GM12878 (cell line): ENCODE measurements around the gene GGA2. TPM values are rescaled to one million over a fixed set of nuclear protein-coding genes. Genes with fewer than 3 reads are reported as not detected.

Experiments used
- ATAC-seq: fragments of 200-7000 bp; cut with Tn5 transposase; 3 replicates; pipeline ENCODE4 v1.9.1; 2020; ENCODE audit warnings: mild to moderate bottlenecking, moderate library complexity
- BruUV-seq: library from RNA; stranded (reverse); fragments of 400-500 nt; replicated peaks from 2 replicates; lab custom pipeline; 2021; lab: Mats Ljungman, UMichigan
- CTCF ChIA-PET: fragments of 300-600 bp; sonication (Branson Sonifier 250); formaldehyde crosslinking; extraction: SDS; loops from one replicate; lab custom pipeline; 2021; ENCODE audit warnings: inconsistent platforms; lab: Yijun Ruan, JAX
- POLR2A ChIA-PET: fragments of 350-600 bp; formaldehyde crosslinking; extraction: SDS; loops from one replicate; lab custom pipeline; 2021; ENCODE audit warnings: inconsistent platforms; lab: Charles Lee
- RAD21 ChIA-PET: fragments of 300-600 bp; sonication (Branson Sonifier 250); formaldehyde crosslinking; loops from one replicate; lab custom pipeline; 2023; ENCODE audit warnings: antibody characterized with exemption; ENCODE audit not compliant: unreplicated experiment; lab: Charles Lee
- SMC1A ChIA-PET: fragments of 300-600 bp; sonication (Branson Sonifier 250); formaldehyde crosslinking; loops from one replicate; lab custom pipeline; 2023; ENCODE audit not compliant: unreplicated experiment, uncharacterized antibody; lab: Charles Lee
- DNase-seq: peaks from one replicate; pipeline ENCODE4 v3.0.0-alpha.2; 2011; ENCODE audit warnings: low read depth, low spot score
- FAIRE-seq: peaks from 3 replicates; lab custom pipeline; 2011; peaks lifted over from hg19 to GRCh38; lab: Jason Lieb, UNC
- H2AFZ ChIP-seq: 2 replicates; pipeline ENCODE4 v1.6.0; 2011; ENCODE audit warnings: low read depth, low read length, control low read depth; ENCODE audit not compliant: control insufficient read depth
- H3K27ac ChIP-seq: 2 replicates; pipeline ENCODE4 v1.5.1; 2011; ENCODE audit warnings: control low read depth; ENCODE audit not compliant: control insufficient read depth, insufficient read depth
- H3K27me3 ChIP-seq, 2 experiments: replicated peaks in 1 of 2; 2 replicates each; pipeline versions ENCODE4 v1.6.0 to v1.6.1; 2011; ENCODE audit warnings: low read length in 1 of 2; ENCODE audit not compliant: control insufficient read depth in 2 of 2, insufficient read depth in 2 of 2
- H3K36me3 ChIP-seq, 2 experiments: 2 replicates each; pipeline ENCODE4 v1.5.1; 2011; ENCODE audit warnings: low read length in 1 of 2; ENCODE audit not compliant: control insufficient read depth in 2 of 2, insufficient read depth in 2 of 2
- H3K4me1 ChIP-seq: 2 replicates; pipeline ENCODE4 v1.6.1; 2011; ENCODE audit warnings: mild to moderate bottlenecking, low read length, moderate library complexity, mixed read lengths; ENCODE audit not compliant: control insufficient read depth, insufficient read depth
- H3K4me2 ChIP-seq: 2 replicates; pipeline ENCODE4 v1.6.0; 2011; ENCODE audit warnings: control low read depth; ENCODE audit not compliant: control insufficient read depth, insufficient read depth
- H3K4me3 ChIP-seq: fragments of 200-600 bp; sonication (generic); 2 replicates; pipeline ENCODE4 v1.5.1; 2016
- H3K79me2 ChIP-seq: 2 replicates; pipeline ENCODE4 v1.6.0; 2011; ENCODE audit warnings: low read length; ENCODE audit not compliant: control insufficient read depth, insufficient read depth
- H3K9ac ChIP-seq: 2 replicates; pipeline ENCODE4 v1.8.0; 2011; ENCODE audit warnings: low read length, control low read depth, mixed read lengths; ENCODE audit not compliant: control insufficient read depth, insufficient read depth
- H3K9me3 ChIP-seq: replicated peaks from 3 replicates; pipeline ENCODE4 v1.5.1; 2011; ENCODE audit warnings: mild to moderate bottlenecking, low read length; ENCODE audit not compliant: control insufficient read depth, insufficient read depth
- H4K20me1 ChIP-seq: 2 replicates; pipeline ENCODE4 v1.6.0; 2011; ENCODE audit not compliant: control insufficient read depth, insufficient read depth
- ATF7 ChIP-seq: fragments of 450-650 bp; IDR thresholded peaks from 2 replicates; pipeline ENCODE4 v1.6.1; 2016; ENCODE audit warnings: low read depth, mild to moderate bottlenecking
- BCL11A ChIP-seq: IDR thresholded peaks from 2 replicates; pipeline ENCODE4 v1.6.1; 2011; ENCODE audit warnings: low read depth, low read length
- BRCA1 ChIP-seq: IDR thresholded peaks from 2 replicates; pipeline ENCODE4 v1.6.1; 2011; ENCODE audit warnings: low read depth, low read length, improper control_type of control experiment
- CHD1 ChIP-seq: IDR thresholded peaks from 2 replicates; pipeline ENCODE4 v1.6.1; 2012; ENCODE audit warnings: low read depth, low read length, improper control_type of control experiment
- ESRRA ChIP-seq: IDR thresholded peaks from 2 replicates; pipeline ENCODE4 v1.6.1; 2012; ENCODE audit warnings: mild to moderate bottlenecking, low read length, improper control_type of control experiment
- GABPA ChIP-seq: IDR thresholded peaks from 2 replicates; pipeline ENCODE4 v1.6.1; 2014; ENCODE audit warnings: antibody characterized with exemption, low read depth, mild to moderate bottlenecking, inconsistent platforms
- HCFC1 ChIP-seq: fragments of 150-350 bp; IDR thresholded peaks from 2 replicates; pipeline ENCODE4 v1.6.1; 2014; ENCODE audit warnings: low read length
- RUNX3 ChIP-seq: IDR thresholded peaks from 2 replicates; pipeline ENCODE4 v1.6.1; 2012; ENCODE audit warnings: low read length, inconsistent platforms
- SREBF1 ChIP-seq: IDR thresholded peaks from 2 replicates; pipeline ENCODE4 v1.6.1; 2012; ENCODE audit warnings: mild to moderate bottlenecking, low read length
- SREBF2 ChIP-seq: IDR thresholded peaks from 2 replicates; pipeline ENCODE4 v1.6.1; 2012; ENCODE audit warnings: mild to moderate bottlenecking, low read length
- WGBS: methylation state at CpG from one replicate; pipeline ENCODE4 v1.1.6; 2016; ENCODE audit warnings: low lambda C conversion rate; ENCODE audit not compliant: insufficient replicate concordance, insufficient coverage; ENCODE audit errors: missing lambda C conversion rate; 5-methylcytosine and 5-hydroxymethylcytosine counted together
- in situ Hi-C: fragments of 300-500 bp; cut with MboI; formaldehyde crosslinking; loops from 9 replicates; pipeline ENCODE4 v1.14.3; 2018; ENCODE audit warnings: mixed read lengths
- intact Hi-C: fragments of 100-400 bp; cut with micrococcal nuclease; formaldehyde crosslinking; loops from one replicate; pipeline ENCODE4 v1.14.2; 2022; ENCODE audit not compliant: unreplicated experiment
- polyA plus RNA-seq, 11 experiments: library from polyadenylated mRNA; depleted of rRNA in 4 of 11; unstranded in 6 of 11; stranded (reverse) in 5 of 11; fragments of >200 nt; fragmentation: Nextera tagmentation in 4 of 11; fragmentation: Illumina TruSeq in 1 of 11; extraction: Ambion mirVana in 4 of 11; extraction: Trizol in 1 of 11; gene quantifications; 1 replicate in 1 of 11; 2 replicates in 10 of 11; pipeline versions ENCODE4 v1.2.1 to v1.2.3, GENCODE V29; 2011 to 2016; ENCODE audit warnings: inconsistent platforms in 2 of 11, missing spikeins in 2 of 11, low read depth in 1 of 11
- total RNA-seq, 4 experiments: library from RNA; depleted of rRNA in 3 of 4; stranded (reverse); fragments of >200 nt in 3 of 4; fragmentation: Illumina TruSeq in 1 of 4; extraction: Trizol in 1 of 4; gene quantifications; 2 replicates each; pipeline versions ENCODE4 v1.2.1 to v1.2.3, GENCODE V29; 2013 to 2021
- TF ChIP-seq, protein P1 (sequence below): fragments of 450-650 bp; formaldehyde crosslinking; IDR thresholded peaks from 2 replicates; pipeline ENCODE4 v1.4.0; 2022; ENCODE audit warnings: mild to moderate bottlenecking, moderate library complexity
- TF ChIP-seq, protein P2 (sequence below): fragments of 450-650 bp; IDR thresholded peaks from 2 replicates; pipeline ENCODE4 v1.6.1; 2018; ENCODE audit warnings: borderline replicate concordance, mild to moderate bottlenecking; ENCODE audit not compliant: partially characterized antibody
- TF ChIP-seq, protein P3 (sequence below): fragments of 450-650 bp; formaldehyde crosslinking; IDR thresholded peaks from 2 replicates; pipeline ENCODE4 v1.4.0; 2020; ENCODE audit warnings: mild to moderate bottlenecking, moderate library complexity

The GGA2 gene
- total and polyA plus RNA-seq, 10 of the 15 experiments (the other 5 are each of a cell fraction or from before 2014, with no cell fraction given) = 14.1 to 153 (median 86.6) TPM

DNA sequence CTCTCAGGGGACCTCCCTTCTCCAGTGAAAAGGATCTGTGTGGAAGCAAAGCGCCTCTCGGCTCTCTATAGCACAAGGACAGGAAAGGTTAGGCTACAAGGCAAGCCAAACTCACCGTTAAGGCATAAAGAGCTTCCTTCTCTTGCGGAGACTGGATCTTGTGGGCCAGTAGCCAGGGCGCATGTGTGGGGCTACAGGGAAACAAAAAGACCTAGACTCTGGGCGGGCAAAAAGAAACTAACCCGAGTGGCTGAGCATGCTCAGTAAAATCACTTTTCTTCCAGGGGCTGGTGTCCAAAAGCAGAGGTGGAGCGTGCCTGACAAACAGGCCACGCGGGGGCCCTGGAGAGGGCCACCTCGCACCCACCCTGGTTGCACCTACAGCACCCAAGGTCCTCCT lies 16.1 kb downstream of the GGA2 start:
- ChIA-PET SMC1A (no interaction called here), POLR2A (interaction anchor here (0.6 kb wide), 1 partner anchor 89 kb away, joined by 3 read pairs; no protein-coding TSS in a partner anchor), CTCF (interaction anchor here (1.1 kb wide), 1 partner anchor 12 kb away, joined by 5 read pairs; no protein-coding TSS in a partner anchor), RAD21 (no interaction called here)
- in situ Hi-C loops = no loop called here
- Histone ChIP-seq H3K9me3 (no peaks in the 10 kb centered on the region), H3K79me2 (peaks cover 25% of the 10 kb centered on the region), H4K20me1 (peaks cover 9% of the 10 kb centered on the region; the same call in 1 of the 2 replicates), H3K9ac (no peak overlapping the region), H3K4me1 (no peaks in the 10 kb centered on the region), H3K27ac (no peak overlapping the region), H3K4me2 (no peak overlapping the region), H3K36me3 (peaks cover 31 to 45% of the 10 kb centered on the region in 2 experiments), H2AFZ (no peak overlapping the region), H3K27me3 (no peaks in the 10 kb centered on the region), H3K4me3 (no peak overlapping the region)
- intact Hi-C loops = no loop called here
- no peak for TF ChIP-seq BRCA1
- TF ChIP-seq CHD1 = no peak
- TF ChIP-seq, protein P1, sequence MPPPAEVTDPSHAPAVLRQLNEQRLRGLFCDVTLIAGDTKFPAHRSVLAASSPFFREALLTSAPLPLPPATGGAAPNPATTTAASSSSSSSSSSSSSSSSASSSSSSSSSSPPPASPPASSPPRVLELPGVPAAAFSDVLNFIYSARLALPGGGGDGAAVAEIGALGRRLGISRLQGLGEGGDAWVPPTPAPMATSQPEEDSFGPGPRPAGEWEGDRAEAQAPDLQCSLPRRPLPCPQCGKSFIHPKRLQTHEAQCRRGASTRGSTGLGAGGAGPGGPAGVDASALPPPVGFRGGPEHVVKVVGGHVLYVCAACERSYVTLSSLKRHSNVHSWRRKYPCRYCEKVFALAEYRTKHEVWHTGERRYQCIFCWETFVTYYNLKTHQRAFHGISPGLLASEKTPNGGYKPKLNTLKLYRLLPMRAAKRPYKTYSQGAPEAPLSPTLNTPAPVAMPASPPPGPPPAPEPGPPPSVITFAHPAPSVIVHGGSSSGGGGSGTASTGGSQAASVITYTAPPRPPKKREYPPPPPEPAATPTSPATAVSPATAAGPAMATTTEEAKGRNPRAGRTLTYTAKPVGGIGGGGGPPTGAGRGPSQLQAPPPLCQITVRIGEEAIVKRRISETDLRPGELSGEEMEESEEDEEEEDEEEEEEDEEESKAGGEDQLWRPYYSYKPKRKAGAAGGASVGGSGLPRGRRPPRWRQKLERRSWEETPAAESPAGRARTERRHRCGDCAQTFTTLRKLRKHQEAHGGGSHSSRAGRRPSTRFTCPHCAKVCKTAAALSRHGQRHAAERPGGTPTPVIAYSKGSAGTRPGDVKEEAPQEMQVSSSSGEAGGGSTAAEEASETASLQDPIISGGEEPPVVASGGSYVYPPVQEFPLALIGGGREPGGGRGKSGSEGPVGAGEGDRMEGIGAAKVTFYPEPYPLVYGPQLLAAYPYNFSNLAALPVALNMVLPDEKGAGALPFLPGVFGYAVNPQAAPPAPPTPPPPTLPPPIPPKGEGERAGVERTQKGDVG (CRISPR knock-in tag) = no peak
- TF ChIP-seq, protein P2, sequence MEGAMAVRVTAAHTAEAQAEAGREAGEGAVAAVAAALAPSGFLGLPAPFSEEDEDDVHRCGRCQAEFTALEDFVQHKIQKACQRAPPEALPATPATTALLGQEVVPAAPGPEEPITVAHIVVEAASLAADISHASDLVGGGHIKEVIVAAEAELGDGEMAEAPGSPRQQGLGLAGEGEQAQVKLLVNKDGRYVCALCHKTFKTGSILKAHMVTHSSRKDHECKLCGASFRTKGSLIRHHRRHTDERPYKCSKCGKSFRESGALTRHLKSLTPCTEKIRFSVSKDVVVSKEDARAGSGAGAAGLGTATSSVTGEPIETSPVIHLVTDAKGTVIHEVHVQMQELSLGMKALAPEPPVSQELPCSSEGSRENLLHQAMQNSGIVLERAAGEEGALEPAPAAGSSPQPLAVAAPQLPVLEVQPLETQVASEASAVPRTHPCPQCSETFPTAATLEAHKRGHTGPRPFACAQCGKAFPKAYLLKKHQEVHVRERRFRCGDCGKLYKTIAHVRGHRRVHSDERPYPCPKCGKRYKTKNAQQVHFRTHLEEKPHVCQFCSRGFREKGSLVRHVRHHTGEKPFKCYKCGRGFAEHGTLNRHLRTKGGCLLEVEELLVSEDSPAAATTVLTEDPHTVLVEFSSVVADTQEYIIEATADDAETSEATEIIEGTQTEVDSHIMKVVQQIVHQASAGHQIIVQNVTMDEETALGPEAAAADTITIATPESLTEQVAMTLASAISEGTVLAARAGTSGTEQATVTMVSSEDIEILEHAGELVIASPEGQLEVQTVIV = no peak
- no peak for TF ChIP-seq HCFC1
- TF ChIP-seq RUNX3 = no peak
- TF ChIP-seq, protein P3, sequence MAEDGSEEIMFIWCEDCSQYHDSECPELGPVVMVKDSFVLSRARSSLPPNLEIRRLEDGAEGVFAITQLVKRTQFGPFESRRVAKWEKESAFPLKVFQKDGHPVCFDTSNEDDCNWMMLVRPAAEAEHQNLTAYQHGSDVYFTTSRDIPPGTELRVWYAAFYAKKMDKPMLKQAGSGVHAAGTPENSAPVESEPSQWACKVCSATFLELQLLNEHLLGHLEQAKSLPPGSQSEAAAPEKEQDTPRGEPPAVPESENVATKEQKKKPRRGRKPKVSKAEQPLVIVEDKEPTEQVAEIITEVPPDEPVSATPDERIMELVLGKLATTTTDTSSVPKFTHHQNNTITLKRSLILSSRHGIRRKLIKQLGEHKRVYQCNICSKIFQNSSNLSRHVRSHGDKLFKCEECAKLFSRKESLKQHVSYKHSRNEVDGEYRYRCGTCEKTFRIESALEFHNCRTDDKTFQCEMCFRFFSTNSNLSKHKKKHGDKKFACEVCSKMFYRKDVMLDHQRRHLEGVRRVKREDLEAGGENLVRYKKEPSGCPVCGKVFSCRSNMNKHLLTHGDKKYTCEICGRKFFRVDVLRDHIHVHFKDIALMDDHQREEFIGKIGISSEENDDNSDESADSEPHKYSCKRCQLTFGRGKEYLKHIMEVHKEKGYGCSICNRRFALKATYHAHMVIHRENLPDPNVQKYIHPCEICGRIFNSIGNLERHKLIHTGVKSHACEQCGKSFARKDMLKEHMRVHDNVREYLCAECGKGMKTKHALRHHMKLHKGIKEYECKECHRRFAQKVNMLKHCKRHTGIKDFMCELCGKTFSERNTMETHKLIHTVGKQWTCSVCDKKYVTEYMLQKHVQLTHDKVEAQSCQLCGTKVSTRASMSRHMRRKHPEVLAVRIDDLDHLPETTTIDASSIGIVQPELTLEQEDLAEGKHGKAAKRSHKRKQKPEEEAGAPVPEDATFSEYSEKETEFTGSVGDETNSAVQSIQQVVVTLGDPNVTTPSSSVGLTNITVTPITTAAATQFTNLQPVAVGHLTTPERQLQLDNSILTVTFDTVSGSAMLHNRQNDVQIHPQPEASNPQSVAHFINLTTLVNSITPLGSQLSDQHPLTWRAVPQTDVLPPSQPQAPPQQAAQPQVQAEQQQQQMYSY = no peak
- TF ChIP-seq ATF7 = no peak
- no peak for TF ChIP-seq SREBF2
- no peak for TF ChIP-seq GABPA
- no peak for TF ChIP-seq BCL11A
- no peak for TF ChIP-seq ESRRA
- TF ChIP-seq SREBF1 = no peak
- DNase-seq (no peak), ATAC-seq (no peak), FAIRE-seq (no peak)
- BruUV-seq = no TSS peak
- WGBS = over 99% methylated on average over 11 of the region's 11 CpGs
